Colonic mucosa (tissue), 4 donors: ENCODE data around the gene PUS7. TPM values are rescaled to one million over a fixed set of nuclear protein-coding genes. Genes with fewer than 3 reads are reported as not detected.

Source experiments
- DNase-seq: peaks from one replicate; pipeline ENCODE4 v3.0.0-alpha.2; 2020
- H3K27ac ChIP-seq: fragments of 200-600 bp; one replicate; pipeline ENCODE4 v1.8.0; 2021
- H3K27me3 ChIP-seq: fragments of 200-600 bp; one replicate; pipeline ENCODE4 v1.8.0; 2021
- H3K36me3 ChIP-seq: fragments of 200-600 bp; one replicate; pipeline ENCODE4 v1.8.0; 2021
- H3K4me1 ChIP-seq: fragments of 200-600 bp; one replicate; pipeline ENCODE4 v1.8.0; 2021; ENCODE audit warnings: mild to moderate bottlenecking
- H3K4me3 ChIP-seq: fragments of 200-600 bp; one replicate; pipeline ENCODE4 v1.8.0; 2021
- H3K9ac ChIP-seq, 2 donors: one replicate each; pipeline ENCODE4 v1.7.0; 2013; ENCODE audit warnings: control low read depth in 2 of 2, low read depth in 2 of 2, low read length in 2 of 2
- H3K9me3 ChIP-seq: fragments of 200-600 bp; one replicate; pipeline ENCODE4 v1.8.0; 2021
- intact Hi-C: fragments of 100-400 bp; cut with DNase I; formaldehyde crosslinking; loops from one replicate; pipeline ENCODE4 v1.14.1; 2022
- total RNA-seq, 2 donors: library from RNA; stranded (reverse); fragmentation: NEBNext Ultra II Directional in 1 of 2; extraction: Animal tissue kit (Norgen Biotek cat#: 25700) in 1 of 2; gene quantifications; one replicate each; pipeline ENCODE4 v1.2.1, GENCODE V29; 2021
- TF ChIP-seq, protein P1 (sequence below): fragments of 200-600 bp; IDR thresholded peaks from one replicate; pipeline ENCODE4 v1.8.0; 2022; ENCODE audit warnings: antibody characterized with exemption, mild to moderate bottlenecking
- donor health status: healthy.
- donor health status: DM: no; HTN: no; CAD: no.
- donor health status: DM: no; HTN: no; CAD: no.

The PUS7 gene
- total RNA-seq, 2 donors from 2014 or later: 7.5 to 10.7 TPM

- no peaks in the 10 kb centered on the region for H3K4me1 ChIP-seq
- H3K27me3 ChIP-seq: no peaks in the 10 kb centered on the region
- no peaks in the 10 kb centered on the region for H3K36me3 ChIP-seq
- TF ChIP-seq, protein P1, sequence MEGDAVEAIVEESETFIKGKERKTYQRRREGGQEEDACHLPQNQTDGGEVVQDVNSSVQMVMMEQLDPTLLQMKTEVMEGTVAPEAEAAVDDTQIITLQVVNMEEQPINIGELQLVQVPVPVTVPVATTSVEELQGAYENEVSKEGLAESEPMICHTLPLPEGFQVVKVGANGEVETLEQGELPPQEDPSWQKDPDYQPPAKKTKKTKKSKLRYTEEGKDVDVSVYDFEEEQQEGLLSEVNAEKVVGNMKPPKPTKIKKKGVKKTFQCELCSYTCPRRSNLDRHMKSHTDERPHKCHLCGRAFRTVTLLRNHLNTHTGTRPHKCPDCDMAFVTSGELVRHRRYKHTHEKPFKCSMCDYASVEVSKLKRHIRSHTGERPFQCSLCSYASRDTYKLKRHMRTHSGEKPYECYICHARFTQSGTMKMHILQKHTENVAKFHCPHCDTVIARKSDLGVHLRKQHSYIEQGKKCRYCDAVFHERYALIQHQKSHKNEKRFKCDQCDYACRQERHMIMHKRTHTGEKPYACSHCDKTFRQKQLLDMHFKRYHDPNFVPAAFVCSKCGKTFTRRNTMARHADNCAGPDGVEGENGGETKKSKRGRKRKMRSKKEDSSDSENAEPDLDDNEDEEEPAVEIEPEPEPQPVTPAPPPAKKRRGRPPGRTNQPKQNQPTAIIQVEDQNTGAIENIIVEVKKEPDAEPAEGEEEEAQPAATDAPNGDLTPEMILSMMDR: no peak
- no peak overlapping the region for H3K9ac ChIP-seq
- DNase-seq: no peak
- H3K9me3 ChIP-seq: no peaks in the 10 kb centered on the region
- no peak overlapping the region for H3K27ac ChIP-seq
- intact Hi-C loops: no loop called here
- H3K4me3 ChIP-seq: no peak overlapping the region
These were observed 59.2 kb downstream of the PUS7 start for GRCh38 chr7:105462765-105463420.

GRCh38 chr7:105461518-105461917 is 60.6 kb downstream of the PUS7 start:
- no peak overlapping the region for H3K9ac ChIP-seq
- no peaks in the 10 kb centered on the region for H3K27me3 ChIP-seq
- H3K4me3 ChIP-seq: no peak overlapping the region
- no peak for DNase-seq
- intact Hi-C loops: no loop called here
- no peaks in the 10 kb centered on the region for H3K36me3 ChIP-seq
- no peaks in the 10 kb centered on the region for H3K4me1 ChIP-seq
- TF ChIP-seq, protein P1: no peak
- no peak overlapping the region for H3K27ac ChIP-seq
- no peaks in the 10 kb centered on the region for H3K9me3 ChIP-seq

DNA sequence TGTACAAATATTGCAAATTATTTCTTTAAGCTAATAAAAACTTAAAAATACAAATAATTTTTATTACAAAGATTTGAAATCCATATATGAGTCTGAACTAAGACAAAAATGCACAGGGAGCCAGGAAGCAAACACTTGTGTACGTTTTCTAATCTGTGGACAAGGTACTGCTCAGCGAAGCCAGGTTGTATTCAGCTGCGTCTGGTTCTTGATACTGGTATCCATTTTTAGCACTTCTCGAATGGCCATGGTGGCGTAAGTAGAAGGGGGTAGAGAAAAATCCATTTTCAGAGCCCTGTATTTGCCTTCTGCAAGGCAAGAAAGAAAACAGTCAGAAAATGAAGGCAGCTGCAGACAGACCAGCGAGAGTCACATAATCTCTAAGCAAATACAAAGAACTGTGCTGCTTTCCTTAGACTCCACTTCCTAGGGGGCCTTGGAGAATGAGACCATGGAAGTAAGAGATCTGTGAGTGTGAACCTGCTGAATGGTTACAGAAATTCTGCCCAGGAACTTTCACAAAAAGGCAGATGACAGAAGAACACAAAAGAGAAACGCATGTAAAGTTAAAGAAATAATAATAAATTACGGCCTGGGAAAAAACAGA is 64.3 kb downstream of the PUS7 start:
- no peaks in the 10 kb centered on the region for H3K9me3 ChIP-seq
- no peaks in the 10 kb centered on the region for H3K36me3 ChIP-seq
- H3K4me1 ChIP-seq: no peaks in the 10 kb centered on the region
- H3K9ac ChIP-seq: no peak overlapping the region
- no peak overlapping the region for H3K27ac ChIP-seq
- TF ChIP-seq, protein P1: no peak
- H3K27me3 ChIP-seq: no peaks in the 10 kb centered on the region
- DNase-seq: no peak
- no peak overlapping the region for H3K4me3 ChIP-seq
- intact Hi-C loops: no loop called here

DNA sequence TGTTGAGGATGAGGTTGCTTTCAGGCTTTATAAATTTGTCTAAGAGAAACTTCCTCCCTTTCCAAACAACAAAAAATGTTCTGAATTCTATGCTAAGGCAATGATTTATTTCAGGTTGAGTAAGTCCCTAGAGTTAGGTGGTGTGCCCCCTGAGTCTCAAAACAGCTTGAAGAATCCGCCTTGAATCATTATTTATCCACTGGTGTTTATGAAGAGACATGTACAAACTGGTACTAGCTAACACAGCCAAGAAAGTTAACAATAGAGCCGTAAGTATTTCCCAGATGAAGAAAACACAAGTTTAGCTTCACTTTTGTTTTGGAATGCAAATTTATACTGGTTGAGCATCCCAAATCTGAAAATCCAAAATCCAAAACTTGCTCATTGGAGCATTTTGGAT is 67.2 kb downstream of the PUS7 start:
- Histone ChIP-seq H3K27ac (no peak overlapping the region), H3K36me3 (no peaks in the 10 kb centered on the region), H3K9ac (no peak overlapping the region), H3K4me1 (no peaks in the 10 kb centered on the region), H3K27me3 (no peaks in the 10 kb centered on the region), H3K4me3 (no peak overlapping the region), H3K9me3 (no peaks in the 10 kb centered on the region)
- intact Hi-C loops: no loop called here
- TF ChIP-seq, protein P1: no peak
- no peak for DNase-seq

DNA sequence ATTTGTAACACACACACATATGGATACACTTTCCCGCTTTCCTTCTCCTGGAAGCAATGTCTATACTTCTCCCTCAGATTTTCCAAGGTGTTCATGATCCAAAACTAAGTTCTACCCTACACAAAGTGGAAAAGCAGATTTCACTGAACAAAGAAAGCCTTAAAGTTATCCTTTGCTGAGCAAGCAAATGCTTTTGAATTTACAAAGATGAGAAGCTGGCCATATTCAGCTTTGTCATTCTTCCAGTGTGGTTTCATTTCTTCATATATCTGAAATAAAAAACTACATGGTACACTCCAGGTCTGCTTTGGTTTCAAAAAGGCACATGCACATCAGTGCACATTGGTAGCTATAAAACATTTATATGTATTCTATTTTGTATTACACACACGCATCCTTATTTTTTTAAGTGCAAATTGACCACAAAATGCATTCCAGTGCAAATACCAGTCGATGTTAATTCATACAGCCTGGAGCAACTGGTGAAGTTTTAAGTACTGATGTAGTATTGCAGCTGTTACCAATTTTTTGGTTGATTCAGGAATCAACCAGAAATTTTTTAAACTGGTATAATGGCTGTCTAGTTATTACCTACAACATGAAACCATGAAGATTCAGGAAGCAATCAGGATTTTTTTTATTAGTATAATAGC is 67.8 kb downstream of the PUS7 start:
- Histone ChIP-seq H3K27me3 (no peaks in the 10 kb centered on the region), H3K4me1 (no peaks in the 10 kb centered on the region), H3K9ac (no peak overlapping the region), H3K4me3 (no peak overlapping the region), H3K36me3 (no peaks in the 10 kb centered on the region), H3K27ac (no peak overlapping the region), H3K9me3 (no peaks in the 10 kb centered on the region)
- TF ChIP-seq, protein P1: no peak
- DNase-seq: no peak
- intact Hi-C loops: no loop called here
